HuH-7.5 (cell line): ENCODE results near the gene LSM12.

Experiments used
- DNase-seq: peaks from one replicate; pipeline ENCODE4 v3.0.0; 2011; ENCODE audit warnings: low spot score

Gene LSM12

GRCh38 chr17:44095647-44096496 is 29.4 kb upstream of the LSM12 start:
- peak; percentile 57 for DNase-seq

- DNase-seq: no peak
Observed at GRCh38 chr17:44095388-44095646, 28.8 kb upstream of the LSM12 start.

- DNase-seq: no peak
Observed at GRCh38 chr17:44094701-44095387, 28.4 kb upstream of the LSM12 start.

GRCh38 chr17:44093231-44093900 is 26.9 kb upstream of the LSM12 start:
- no peak for DNase-seq

GRCh38 chr17:44092051-44092450 is 25.6 kb upstream of the LSM12 start:
- no peak for DNase-seq

GRCh38 chr17:44091200-44091997 is 24.9 kb upstream of the LSM12 start:
- no peak for DNase-seq

- DNase-seq: no peak
Observed at GRCh38 chr17:44088254-44088653, 21.8 kb upstream of the LSM12 start.

GRCh38 chr17:44087319-44087718 is 20.8 kb upstream of the LSM12 start:
- no peak for DNase-seq

GRCh38 chr17:44086364-44087311 is 20.2 kb upstream of the LSM12 start:
- DNase-seq: no peak

- DNase-seq: no peak
Observed at GRCh38 chr17:44085908-44086307, 19.4 kb upstream of the LSM12 start.

GRCh38 chr17:44084921-44085320 is 18.4 kb upstream of the LSM12 start:
- no peak for DNase-seq

- DNase-seq: peak; percentile 65
Observed at GRCh38 chr17:44084131-44084538, 17.7 kb upstream of the LSM12 start.

GRCh38 chr17:44083250-44083849 is 16.9 kb upstream of the LSM12 start:
- DNase-seq: peak; percentile 83

GRCh38 chr17:44082256-44082927 is 15.9 kb upstream of the LSM12 start:
- no peak for DNase-seq

- no peak for DNase-seq
Observed at GRCh38 chr17:44081681-44082080, 15.2 kb upstream of the LSM12 start.

- DNase-seq: no peak
Observed at GRCh38 chr17:44079877-44080821, 13.7 kb upstream of the LSM12 start.

GRCh38 chr17:44078412-44078811 is 11.9 kb upstream of the LSM12 start:
- no peak for DNase-seq

GRCh38 chr17:44077595-44077909 is 11.1 kb upstream of the LSM12 start:
- DNase-seq: no peak
